ENCODE data around the gene ARHGAP15.

- TF ChIP-seq, protein P1, sequence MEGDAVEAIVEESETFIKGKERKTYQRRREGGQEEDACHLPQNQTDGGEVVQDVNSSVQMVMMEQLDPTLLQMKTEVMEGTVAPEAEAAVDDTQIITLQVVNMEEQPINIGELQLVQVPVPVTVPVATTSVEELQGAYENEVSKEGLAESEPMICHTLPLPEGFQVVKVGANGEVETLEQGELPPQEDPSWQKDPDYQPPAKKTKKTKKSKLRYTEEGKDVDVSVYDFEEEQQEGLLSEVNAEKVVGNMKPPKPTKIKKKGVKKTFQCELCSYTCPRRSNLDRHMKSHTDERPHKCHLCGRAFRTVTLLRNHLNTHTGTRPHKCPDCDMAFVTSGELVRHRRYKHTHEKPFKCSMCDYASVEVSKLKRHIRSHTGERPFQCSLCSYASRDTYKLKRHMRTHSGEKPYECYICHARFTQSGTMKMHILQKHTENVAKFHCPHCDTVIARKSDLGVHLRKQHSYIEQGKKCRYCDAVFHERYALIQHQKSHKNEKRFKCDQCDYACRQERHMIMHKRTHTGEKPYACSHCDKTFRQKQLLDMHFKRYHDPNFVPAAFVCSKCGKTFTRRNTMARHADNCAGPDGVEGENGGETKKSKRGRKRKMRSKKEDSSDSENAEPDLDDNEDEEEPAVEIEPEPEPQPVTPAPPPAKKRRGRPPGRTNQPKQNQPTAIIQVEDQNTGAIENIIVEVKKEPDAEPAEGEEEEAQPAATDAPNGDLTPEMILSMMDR (IDR thresholded peaks at IDR 0.05; ENCODE audit: insufficient read depth, low read length): no peak
- TF ChIP-seq POLR2AphosphoS5 (IDR thresholded peaks at IDR 0.05; ENCODE audit: low read depth): no peak
Observed at GRCh38 chr2:143088388-143088787, 40.8 kb upstream of the ARHGAP15 start.

Data from HL-60 (cell line).